ENCODE data around the gene ST3GAL4.
"Not testable (repeated sequence)": the region's sequence is repeated elsewhere in the genome, so short reads cannot be mapped to it uniquely, and the experiment has no call there.

Gene ST3GAL4

DNA sequence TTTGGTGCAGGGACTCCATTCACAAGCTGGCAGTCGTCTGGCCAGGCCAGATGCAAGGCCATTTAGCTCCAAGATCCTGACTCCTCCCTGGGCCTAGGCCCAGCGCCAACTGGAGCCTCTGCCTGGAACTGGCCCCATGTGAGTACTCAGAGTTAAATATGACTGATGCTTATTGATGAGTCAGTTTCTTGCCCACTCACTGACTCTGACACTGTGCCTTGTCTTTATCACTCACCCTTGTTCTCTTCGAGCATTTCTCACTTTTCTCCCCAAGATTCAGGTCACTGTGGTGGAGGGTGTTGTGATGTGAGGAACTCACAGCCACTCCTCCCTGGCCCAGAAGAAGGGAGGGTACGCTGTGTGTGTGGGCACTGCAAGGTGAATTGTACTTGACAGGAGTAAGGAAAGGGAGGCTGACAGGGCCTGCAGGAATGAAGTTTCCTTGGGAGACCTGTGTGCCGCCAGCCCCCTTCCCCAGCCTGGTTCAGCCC lies 23.2 kb upstream of the ST3GAL4 start:
- DNase-seq: no peak

DNA sequence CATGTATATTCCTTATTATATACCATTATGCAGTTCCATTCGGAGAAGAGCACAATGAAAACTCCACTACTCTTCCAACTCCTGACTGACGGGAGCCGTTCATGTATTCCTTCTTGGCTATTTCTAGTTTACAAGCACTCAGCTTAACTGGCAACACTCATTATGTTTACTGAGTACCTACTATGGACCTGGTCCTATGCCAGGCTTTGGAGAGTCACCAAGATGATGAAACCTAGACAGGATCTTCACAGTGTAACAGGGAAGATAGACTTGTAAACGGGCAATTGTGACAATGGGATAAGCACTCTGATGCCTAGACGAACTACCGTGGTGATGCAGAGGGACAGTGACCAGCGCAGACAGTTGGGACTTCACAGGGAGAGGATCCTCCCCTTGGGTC lies 22.3 kb upstream of the ST3GAL4 start:
- DNase-seq: no peak

DNA sequence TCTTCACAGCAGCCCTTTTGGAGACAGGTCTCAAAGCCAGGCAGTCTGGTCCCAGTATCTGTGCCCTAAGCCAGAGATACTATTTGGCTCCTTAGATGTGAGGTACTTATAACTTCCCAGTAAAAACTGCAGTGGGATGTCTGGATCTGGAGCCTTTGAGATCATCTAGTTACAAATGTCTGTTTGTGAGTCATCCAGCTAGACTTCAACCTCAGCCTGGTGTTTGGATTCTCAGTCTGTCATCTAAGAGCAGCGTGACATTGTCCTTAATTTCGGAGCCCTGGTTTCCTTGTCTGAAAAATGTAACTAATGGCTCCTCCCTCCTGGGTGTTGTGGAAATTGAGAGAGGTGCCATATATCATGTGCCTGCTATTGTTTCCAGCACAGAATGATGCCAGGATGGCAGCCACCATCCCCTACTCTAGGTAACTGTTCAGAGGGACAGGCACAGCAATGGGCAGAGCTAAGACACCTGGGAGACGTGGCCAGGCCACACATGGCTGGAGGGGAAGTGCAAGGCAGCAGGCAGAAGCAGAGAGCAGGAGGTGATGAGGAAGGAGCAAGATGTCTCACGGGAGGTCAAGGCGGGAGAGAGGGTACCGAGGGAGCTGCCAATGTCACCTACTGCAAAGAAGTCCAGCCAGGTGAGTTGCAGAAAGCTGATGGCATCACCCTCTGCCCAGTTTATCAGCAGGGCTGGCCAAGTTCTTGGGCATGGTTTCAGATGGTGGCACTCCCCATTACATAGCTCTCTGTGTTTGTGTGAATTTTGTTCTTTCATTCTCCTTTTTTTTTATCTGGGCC lies 20.6 kb upstream of the ST3GAL4 start:
- DNase-seq: no peak

DNA sequence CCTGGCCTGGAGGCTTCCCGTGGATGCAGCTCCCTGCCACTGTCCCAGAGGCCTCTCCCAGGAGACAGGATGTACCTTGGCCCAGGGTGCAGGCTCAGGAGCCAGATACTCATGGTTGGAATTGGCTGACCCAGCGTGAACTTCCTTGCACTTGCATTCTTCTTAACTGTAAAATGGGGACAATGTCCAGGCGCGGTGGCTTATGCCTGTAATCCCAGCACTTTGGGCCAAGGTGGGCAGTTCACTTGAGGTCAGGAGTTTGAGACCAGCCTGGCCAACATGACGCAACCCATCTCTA lies 20.1 kb upstream of the ST3GAL4 start:
- DNase-seq: no peak

DNA sequence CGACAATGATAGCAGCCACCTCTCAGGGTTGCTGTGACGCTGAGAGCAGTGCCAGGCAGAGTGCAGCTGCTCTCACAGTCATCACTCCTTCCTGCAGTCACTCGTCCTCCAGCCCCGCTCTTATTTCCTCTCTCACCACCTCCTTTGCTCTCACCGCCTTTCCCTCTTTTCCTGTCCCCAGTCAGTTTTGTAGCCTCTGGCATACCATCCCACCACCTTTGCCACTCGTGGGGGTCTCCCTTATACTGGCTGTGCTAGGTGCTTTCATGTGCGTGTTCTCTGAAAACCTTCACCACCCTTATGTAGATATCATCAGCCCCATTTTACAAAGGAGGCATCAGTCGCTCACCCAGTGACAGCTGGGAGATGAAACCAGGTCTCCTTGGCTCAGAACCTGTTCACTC lies 19.3 kb upstream of the ST3GAL4 start:
- DNase-seq: no peak

DNA sequence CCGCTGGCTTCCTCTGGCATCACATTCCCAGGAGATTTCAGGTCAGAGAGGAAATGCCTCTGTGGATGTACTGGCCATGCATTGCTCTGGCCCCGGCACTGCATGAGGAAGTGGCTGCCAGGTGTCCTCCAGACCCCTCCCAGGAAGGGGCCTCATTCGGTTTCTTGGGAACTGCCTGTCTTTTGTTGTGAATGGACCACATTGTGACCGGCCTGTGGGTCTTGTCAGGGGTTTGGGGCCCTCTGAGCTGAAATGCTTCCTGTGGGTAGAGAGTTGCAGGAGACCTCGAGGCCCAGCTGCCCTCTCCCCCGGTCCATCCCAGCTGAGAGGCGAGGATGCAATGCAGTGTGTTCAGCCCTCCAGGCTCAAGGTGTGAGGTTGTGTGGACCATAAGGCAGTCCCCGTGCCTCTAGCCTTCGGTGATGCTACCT lies 18.8 kb upstream of the ST3GAL4 start:
- no peak for DNase-seq

DNA sequence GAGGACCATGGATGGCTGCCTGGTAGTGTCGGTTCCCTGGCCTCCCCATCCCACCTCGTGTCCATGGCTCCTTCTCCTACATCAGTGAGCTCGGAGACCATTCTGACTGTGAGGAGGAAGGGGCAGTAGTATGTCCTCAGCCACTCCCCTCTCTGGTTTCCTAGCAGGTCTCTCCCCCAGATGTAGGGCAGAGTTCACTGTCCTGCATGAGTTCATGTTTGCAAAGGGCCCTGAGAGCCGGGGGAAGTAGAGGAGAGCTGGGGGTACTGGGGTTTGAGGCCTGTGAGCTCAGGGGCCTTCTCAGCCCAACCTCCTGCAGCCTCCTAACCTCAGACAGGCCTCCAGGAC lies 18.4 kb upstream of the ST3GAL4 start:
- no peak for DNase-seq

DNA sequence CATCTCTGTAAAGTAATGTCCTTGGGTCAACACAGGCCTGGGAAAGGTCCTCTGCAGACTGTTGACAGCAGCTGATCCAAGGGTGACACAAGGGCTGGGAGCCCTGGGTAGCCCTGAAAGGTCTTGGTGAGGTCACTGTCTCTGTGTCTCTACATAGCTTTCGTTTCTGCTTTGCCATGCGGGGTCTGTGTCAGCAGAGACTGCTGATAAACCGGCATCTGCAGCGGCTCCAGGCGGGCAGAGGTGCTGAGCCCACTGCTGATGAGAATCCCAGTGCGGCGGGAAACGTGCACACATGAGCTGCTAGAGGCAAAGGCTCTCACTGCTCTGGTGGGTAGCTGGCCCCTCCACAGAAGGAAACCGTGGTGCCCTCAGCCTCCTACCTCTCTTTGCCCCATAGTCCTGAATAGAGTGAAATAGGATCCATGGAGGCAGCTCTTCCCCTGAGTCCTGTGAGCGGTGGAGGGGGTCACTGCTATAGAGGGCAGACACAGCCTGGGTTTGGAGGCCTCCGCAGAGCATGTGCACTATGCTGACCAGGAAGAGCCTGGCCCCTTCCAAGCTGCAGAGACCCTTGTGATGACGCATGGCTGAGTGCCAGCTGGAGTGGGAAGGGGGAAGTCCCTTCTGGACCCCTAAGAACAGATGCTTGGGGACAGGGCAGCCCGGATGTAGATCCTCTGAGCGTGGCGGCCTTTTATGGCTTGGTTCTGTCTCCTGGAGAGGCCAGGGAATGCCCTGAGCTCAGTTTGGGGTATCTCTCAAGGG lies 17.8 kb upstream of the ST3GAL4 start:
- no peak for DNase-seq

DNA sequence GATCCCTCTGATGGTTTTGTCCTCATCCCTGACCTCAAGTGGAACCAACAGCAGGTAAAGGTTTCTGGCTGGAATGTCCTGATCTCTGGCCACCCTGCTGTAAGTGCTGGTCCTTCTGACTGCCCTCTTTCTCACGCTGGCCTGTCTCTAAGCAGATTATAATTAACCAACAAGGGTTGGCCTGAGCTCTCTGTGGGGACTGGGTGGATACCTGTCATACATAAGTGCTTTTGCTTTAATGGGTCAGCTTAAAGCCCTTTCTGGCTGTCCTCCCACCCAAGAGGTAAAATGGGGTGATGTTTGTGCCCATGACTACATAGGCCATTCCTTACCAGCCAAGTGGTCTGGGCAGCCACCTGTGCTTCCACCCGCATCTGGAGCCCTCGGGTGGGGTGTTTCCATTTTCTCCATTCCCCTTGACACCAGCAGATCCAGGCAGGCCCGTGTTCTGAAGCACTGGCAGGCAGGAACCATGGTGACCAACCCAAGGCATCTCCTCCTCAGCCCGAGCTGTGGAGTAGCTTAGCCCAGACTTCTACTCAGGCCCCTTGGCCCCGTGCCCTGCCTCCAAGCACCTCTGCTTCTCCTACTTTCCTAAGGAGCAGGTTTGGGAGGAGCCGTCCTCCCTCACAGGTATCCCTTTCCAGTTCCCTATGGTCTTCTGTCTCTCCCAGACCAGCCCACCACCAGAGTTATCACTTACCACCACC lies 17.0 kb upstream of the ST3GAL4 start:
- DNase-seq: no peak

DNA sequence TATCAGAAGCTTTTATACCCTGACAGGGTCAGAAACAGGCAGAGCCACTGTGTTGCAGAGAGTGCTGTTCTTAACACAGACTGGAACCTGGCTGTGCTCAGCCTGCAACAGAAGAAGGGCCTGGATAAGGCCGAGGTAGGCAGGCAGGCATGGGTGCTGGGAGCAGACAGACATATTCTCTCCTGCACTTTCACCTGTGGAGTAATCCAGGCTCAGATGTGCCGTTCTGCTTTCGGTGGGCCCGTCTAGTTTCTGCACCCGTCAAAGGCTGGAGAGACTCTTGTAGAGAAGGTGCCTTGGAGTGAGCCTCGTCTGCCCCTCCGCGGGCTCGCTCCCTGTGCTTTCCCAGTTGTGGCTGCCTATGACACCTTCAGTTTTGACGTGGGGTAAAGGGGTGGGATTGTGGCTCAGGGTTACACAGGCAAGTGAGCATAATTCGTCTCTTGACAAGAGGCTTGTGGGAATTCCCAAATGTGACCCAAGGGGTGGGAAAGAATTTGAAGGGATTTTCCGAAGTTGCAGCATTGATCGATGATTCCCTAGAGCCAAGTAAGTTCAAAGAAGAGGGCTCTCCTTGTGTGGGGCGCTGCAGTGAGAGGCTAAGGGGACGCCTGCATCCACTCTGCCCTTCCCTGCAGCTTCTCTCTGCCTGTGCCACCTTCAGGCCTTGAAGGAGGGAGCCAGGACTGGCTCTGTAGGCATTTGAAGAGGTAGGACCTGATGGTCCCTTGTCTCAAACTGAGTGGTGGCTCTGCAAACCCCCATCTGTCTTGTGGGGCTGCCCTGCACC lies 16.2 kb upstream of the ST3GAL4 start:
- DNase-seq: no peak

DNA sequence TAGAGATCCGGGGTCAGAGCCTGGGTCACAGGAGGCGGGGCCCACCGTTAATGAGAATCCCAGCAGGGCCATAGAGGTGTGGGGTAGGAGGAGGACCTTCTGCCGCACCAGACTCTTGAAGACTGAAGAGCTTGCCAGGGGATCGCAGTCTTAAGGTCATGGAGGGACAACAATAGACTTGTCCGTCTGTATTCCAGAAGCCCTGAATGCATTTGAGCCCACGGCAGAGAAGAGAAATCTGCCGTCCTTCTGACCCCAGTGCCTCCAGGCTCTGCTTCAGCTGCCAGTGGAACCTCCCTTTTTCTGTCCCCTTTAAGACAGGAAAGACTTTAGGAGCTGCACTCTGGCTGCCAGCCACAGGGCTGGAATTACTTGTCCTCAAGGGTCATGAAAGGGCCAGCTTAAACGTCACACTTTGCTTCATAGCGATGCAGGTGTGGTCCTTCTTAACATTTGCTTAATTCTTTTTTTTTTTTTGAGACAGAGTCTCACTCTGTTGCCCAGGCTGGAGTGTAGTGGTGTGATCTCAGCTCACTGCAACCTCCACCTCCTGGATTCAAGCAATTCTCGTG lies 15.5 kb upstream of the ST3GAL4 start:
- no peak for DNase-seq

DNA sequence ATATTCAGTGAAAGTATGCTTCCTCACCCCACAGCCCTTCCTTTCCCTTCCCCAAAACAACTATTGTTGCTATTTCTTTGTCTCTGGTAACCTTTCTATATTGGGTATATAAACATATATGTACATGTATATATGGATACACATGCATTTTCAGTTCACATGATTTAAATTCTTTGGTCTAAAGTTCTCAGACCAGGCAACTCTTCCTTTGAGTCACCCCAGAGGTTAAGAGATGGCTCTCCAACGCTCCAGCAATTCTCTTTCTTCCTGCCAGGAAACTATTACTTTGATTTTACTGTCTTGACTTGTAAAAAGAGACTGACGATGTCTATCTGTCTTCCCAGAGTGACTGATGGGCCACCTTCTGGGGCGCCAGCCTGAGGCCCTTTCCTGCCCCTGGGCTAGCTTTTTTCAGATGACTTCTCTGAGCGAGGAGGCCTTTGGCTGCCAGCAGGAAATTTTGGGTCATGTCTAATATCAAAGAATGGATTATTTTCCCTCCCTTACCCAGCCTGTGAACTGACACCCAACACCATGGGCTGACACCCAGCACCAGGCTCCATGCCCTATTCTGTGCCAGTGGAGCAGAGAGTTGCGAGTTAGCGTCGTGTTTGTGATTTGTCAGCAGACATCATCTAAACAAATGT lies 14.4 kb upstream of the ST3GAL4 start:
- DNase-seq: no peak

DNA sequence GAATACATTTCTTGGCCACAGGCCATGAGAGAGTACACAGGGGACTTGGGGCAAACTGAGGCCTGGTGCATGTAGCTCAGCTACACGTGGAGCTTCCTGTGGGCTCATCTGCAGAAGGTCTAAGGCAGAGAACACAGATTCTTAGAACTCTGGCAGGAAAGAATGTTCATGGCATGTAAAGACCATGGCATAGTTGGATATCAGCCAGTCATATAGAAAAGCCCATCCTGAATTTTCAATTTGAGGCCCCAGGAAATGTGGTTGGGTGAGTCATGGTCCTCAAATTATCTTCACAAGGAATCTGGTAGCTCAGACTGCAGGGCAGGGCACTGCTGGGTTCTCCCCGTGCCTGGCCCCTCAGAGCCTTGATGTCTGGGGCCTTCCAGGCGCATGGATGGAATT lies 13.7 kb upstream of the ST3GAL4 start:
- DNase-seq: no peak

DNA sequence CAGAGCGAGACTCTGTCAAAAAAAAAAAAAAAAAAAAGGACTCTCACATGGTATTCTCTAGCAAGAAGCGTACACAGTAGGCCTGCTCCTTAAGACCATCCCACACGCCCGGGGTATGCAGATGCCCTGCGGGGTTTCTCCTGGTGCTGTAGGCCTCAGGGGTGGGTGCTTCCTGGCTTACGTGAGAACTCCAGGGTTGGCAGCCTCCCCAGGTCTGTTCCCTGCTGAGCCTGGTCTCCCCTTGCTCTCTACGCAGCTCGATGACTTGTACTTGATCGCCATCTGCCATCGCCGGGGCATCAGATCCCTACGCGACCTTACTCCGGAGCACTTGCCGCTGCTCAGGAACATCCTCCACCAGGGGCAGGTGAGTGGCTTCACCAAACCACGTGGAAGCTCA lies 12.4 kb upstream of the ST3GAL4 start:
- no peak for DNase-seq

DNA sequence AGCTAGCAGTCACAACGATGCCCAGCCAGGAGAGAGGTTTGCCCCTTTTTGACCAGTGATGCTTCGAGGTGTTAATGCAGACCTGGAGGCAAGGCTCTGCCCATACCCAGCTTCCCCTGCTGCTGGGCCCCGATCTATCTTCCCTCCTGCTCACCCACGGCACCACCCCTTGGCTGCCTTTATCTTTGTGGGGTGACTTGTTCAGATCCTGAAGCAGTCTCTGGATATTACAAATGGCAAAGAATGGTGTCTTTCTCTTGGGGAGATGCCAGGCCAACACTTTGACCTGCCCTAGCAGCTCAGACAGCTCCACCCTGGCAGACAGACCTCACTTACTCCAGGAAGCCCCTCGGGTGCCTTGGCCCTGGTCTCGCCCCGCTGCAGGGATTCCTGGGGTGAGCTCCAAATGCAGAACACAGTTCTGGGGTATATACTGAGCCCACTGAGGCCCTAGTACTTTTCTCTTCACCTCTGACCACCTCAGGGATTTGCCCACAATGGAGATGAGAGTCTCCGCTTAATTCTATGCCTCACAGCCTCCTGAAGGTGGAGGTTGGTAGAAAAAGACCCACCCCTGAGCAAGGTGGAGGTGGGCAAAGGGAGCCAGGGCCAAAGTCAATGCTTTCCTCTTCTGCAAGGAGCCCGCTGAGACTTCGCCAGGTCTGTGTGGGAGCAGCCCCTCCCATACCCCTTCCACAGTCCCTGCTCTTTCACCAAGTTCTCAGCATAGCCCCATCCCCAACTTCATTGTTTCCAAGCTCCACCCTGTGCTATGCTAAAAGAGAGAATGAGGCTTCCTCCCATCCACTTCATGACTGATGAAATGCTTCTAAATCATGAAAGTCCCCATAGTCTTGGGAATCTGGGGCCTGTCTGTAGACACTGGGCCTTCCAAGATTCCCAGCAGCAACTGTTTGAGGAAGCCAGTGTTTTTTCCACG lies 11.1 kb upstream of the ST3GAL4 start:
- no peak for DNase-seq

DNA sequence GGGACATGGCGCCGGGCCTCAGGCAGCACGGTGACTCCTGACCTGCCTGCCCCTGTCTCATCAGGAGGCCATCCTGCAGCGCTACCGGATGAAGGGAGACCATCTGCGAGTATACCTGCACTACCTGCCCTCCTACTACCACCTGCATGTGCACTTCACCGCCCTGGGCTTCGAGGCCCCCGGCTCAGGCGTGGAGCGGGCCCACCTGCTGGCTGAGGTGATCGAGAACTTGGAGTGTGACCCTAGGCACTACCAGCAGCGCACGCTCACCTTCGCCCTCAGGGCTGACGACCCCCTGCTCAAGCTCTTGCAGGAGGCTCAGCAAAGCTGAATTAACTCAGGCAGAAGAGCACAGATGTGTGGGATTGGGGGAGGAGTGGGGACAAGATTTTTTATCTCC lies 10.2 kb upstream of the ST3GAL4 start:
- no peak for DNase-seq

DNA sequence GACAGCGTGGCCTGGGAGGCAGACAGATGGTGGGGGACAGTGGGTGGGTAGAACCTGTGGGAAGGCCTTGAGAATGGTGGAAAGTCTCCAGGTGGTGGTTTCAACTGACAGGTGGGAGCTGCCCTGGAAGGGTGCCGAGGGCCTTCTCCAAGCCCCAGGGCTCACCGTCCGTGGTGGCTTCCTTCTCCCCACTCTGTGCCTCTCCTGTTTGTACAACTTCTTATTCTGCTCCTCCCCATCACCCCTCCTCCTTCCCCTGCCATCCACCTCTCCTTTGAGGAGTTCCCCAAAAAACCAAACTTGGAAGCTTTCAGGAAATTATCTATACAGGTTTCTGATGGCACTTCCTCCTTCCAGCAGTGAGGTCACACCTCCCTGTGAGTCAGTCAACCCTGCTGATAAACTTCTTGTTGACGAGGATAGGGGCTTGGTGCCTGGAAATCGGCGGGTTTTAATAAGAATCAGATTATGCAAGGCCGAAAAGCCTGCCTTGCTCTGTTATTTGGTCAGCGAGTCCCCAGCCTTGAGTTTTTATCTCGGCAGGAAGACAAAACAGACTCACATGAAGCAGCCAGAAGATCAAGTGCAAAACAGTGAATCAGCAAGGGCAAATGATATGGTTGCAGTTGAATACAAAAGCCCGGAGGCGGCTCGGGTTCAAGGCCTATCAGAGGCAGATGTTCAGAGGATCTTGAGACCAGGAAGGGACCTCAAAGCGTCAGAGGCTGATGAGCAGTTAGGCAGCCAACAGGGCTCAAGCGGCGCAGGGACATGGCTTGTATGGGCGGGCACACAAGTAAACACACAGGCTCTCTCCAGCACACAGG lies 9.5 kb upstream of the ST3GAL4 start:
- no peak for DNase-seq

DNA sequence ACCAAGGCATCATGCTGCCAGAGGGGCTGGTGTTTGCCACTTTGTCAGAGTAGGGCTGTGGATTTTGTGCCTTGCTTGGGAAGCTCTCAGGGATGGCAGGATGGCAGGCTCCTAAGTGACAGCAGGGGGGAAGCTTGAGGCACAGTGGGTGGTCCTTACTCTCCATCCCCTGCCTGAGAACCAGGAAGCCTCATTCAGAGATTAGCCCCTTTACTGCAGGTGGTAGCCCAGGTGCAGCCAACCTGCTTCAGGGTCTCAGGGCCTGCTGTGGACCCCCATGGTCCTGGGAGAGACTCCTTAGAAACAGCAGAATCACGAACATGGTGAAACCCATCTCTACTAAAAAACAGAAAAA lies 8.9 kb upstream of the ST3GAL4 start:
- DNase-seq: no peak

DNA sequence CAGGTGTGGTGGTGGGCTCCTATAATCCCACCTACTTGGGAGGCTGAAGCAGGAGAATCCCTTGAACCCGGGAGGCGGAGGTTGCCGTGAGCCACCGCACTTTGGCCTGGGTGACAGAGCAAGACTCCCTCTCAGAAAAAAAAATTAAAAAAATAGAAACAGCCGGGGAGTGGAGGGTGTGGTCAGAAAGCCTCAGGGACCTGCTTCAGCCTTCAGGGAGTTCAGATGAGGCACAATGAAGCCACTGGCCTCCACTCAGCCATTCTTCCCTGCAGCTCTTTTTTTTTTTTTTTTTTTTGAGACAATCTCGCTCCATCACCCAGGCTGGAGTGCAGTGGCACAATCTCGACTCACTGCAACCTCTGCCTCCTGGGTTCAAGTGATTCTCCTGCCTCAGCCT lies 8.5 kb upstream of the ST3GAL4 start:
- DNase-seq: not testable (repeated sequence)

All from activated T-cell treated with anti-CD3 and anti-CD28 coated beads, Interleukin-2, amount 50 U/mL, for 1 hour (primary cell).